Dendritic cell treated with granulocyte-macrophage colony-stimulating factor and Interleukin-4, amounts not matched to agents 40 ng/mL and 50 ng/mL, for 4 days (primary cell): ENCODE data around the gene PRF1.
"Not testable (repeated sequence)": the region's sequence is repeated elsewhere in the genome, so short reads cannot be mapped to it uniquely, and the experiment has no call there.

ENCODE experiments used
- H3K27ac Mint-ChIP-seq: one replicate; pipeline ENCODE4 v1.8.0; 2022; ENCODE audit warnings: mild to moderate bottlenecking, mixed read lengths
- H3K27me3 Mint-ChIP-seq: one replicate; pipeline ENCODE4 v1.8.0; 2022; ENCODE audit warnings: mild to moderate bottlenecking, mixed read lengths
- H3K36me3 Mint-ChIP-seq: one replicate; pipeline ENCODE4 v1.8.0; 2022; ENCODE audit warnings: low read depth, mixed read lengths
- H3K4me1 Mint-ChIP-seq: one replicate; pipeline ENCODE4 v1.8.0; 2022; ENCODE audit warnings: low read depth, mixed read lengths
- H3K4me3 Mint-ChIP-seq: one replicate; pipeline ENCODE4 v1.8.0; 2022; ENCODE audit warnings: mild to moderate bottlenecking, moderate library complexity, mixed read lengths
- H3K9me3 Mint-ChIP-seq: one replicate; pipeline ENCODE4 v1.8.0; 2022; ENCODE audit warnings: mixed read lengths
- intact Hi-C: fragments of 100-400 bp; cut with micrococcal nuclease; formaldehyde crosslinking; loops from one replicate; pipeline ENCODE4 v1.15.0; 2022

Gene PRF1

DNA sequence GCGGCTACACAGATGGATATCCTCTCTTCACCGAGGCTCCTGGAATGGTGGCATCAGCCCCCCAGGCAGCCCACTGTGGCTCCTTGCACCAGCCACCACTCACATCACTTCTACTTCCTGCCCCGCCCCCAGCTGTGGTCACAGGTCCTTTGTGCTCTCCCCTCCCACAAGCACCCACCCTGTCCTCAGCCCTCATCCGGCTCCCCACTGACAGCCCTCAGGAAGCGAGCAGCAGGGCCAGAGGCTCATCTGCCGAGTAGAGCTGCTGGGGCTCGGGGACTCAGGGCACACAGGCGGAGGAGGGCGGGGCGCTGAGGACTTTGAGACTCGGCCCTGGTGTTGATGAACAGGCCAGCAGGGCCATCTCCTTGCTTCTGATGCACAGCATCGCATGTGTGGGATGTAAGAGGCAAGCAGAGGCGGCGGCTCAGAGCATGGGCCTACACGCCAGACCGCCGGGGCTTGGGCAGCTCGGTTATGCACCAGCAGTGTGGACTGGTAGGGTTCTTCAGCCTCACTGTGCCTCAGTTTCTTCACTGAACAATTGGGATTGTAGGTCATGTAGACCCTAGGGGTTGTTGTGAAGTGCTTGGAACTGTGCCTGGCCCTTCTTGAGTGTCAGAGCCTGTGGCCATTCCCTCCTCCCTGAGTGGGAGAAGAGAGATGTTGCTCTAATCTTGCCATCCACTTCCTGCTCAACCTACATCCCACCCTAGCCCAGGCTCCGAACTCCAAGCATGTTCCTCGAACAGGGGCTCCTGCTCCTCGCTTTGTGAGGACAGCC, at the start of gene PRF1:
PRF1 (minus strand) TSS at position 77 of the 784 bp plus-strand sequence. CDS start 1,839 bp downstream, outside the sequence.
- no peaks in the 10 kb centered on the region for H3K9me3 Mint-ChIP-seq
- intact Hi-C loops = no loop called here
- H3K27me3 Mint-ChIP-seq = peaks cover 3% of the 10 kb centered on the region
- no peak within 1 kb of the TSS for H3K27ac Mint-ChIP-seq
- peaks cover 18% of the 10 kb centered on the region for H3K4me1 Mint-ChIP-seq
- H3K36me3 Mint-ChIP-seq = no peaks in the 10 kb centered on the region
- no peak within 1 kb of the TSS for H3K4me3 Mint-ChIP-seq

DNA sequence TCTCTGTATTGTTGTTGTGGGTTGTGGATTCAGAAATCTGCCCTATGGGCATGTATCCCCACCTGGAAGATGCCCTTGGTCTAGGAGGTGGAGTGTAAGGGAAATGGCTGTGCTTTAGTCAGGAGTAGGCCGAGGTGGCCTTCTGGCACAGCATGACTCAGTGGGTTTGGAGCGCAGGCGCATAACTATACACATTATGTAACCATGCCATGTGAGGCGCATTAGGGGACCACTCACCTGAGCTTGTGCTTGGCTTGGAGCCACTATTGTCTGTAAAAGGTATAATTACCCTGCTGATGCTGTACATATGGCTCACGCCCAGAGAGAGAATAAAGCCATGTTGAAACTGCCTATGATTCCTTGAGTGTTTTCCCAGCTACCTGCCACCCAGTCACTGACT, 49.1 kb upstream of the PRF1 start:
- Mint-ChIP-seq H3K27me3 (peaks cover 7% of the 10 kb centered on the region), H3K36me3 (no peaks in the 10 kb centered on the region), H3K4me3 (no peak overlapping the region), H3K9me3 (peaks cover 20% of the 10 kb centered on the region), H3K4me1 (peaks cover 29% of the 10 kb centered on the region), H3K27ac (no peak overlapping the region)
- intact Hi-C loops = no loop called here

DNA sequence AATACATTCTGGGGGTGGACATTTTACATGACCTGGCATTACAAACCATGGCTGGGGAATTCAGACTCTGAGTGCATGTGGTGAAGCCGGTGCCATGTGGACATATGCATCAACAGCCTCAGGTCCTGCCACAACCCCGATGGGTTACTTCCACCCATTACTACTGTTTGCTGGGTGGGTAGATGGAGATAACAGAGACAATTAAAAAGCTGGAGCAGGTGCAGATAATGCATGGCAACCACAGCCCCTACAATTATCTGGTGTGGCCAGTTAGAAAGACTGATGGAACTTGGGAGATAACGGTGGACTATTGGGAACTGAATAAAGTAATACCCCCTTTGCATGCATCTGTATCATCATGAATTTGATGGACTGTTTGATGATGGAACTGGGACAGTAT, 48.2 kb upstream of the PRF1 start:
- intact Hi-C loops = no loop called here
- H3K4me3 Mint-ChIP-seq = no peak overlapping the region
- peaks cover 19% of the 10 kb centered on the region for H3K4me1 Mint-ChIP-seq
- peaks cover 20% of the 10 kb centered on the region for H3K9me3 Mint-ChIP-seq
- H3K27me3 Mint-ChIP-seq = peaks cover 11% of the 10 kb centered on the region
- H3K27ac Mint-ChIP-seq = no peak overlapping the region
- no peaks in the 10 kb centered on the region for H3K36me3 Mint-ChIP-seq

- intact Hi-C loops = no loop called here
- Mint-ChIP-seq H3K4me1 (peaks cover 14% of the 10 kb centered on the region), H3K27ac (no peak overlapping the region), H3K9me3 (peaks cover 20% of the 10 kb centered on the region), H3K4me3 (no peak overlapping the region), H3K27me3 (peaks cover 12% of the 10 kb centered on the region), H3K36me3 (no peaks in the 10 kb centered on the region)
Observed at GRCh38 chr10:70650104-70650503, 47.6 kb upstream of the PRF1 start.

DNA sequence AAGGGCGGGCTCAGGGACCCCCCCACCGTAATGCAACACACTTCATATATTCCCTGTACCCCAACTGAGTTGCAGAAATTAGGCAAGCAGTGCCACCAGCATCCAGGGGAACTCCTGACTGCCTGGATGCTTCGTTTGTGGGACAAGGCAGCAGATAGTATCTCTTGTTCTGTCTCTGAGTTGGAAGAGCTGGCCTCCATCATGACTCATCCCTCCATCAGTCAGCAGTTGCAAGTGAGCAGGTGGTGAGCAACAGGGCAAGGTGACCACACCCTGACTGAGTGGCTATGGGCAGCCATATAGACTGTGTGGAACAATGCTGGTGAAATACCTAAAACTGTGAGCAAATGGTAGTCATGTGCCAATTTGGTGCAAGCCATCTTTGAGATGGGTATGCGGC, 47.0 kb upstream of the PRF1 start:
- Mint-ChIP-seq H3K9me3 (peaks cover 20% of the 10 kb centered on the region), H3K36me3 (no peaks in the 10 kb centered on the region), H3K4me3 (no peak overlapping the region), H3K4me1 (peaks cover 14% of the 10 kb centered on the region), H3K27ac (no peak overlapping the region), H3K27me3 (peaks cover 16% of the 10 kb centered on the region)
- intact Hi-C loops = no loop called here

- Mint-ChIP-seq H3K27ac (no peak overlapping the region), H3K27me3 (peaks cover 18% of the 10 kb centered on the region), H3K9me3 (peaks cover 20% of the 10 kb centered on the region), H3K36me3 (no peaks in the 10 kb centered on the region), H3K4me3 (no peak overlapping the region), H3K4me1 (peaks cover 15% of the 10 kb centered on the region)
- intact Hi-C loops = no loop called here
Observed at GRCh38 chr10:70648427-70648826, 45.9 kb upstream of the PRF1 start.

DNA sequence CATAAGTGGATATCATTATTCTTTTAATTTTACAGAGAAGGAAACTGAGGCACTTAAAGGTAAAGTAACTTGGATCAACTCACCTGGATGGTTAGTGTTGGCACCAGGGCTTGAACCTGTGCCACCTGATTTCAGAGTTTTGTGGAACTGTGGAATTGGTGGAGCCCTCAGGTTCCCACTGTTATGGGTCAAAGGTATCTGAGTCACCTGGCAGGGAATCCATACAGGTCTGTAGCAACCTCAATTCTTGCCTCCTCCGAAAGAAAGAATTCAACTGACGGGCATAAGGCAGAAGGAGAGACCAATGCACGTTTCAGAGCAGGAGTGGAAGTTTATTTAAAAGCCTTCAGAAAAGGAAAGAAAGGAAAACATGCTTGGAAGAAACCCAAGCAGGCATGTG, 44.5 kb upstream of the PRF1 start:
- Mint-ChIP-seq H3K4me3 (no peak overlapping the region), H3K27me3 (peaks cover 26% of the 10 kb centered on the region), H3K27ac (no peak overlapping the region), H3K9me3 (peaks cover 20% of the 10 kb centered on the region), H3K4me1 (peaks cover 12% of the 10 kb centered on the region), H3K36me3 (no peaks in the 10 kb centered on the region)
- intact Hi-C loops = no loop called here

- H3K4me3 Mint-ChIP-seq, intact Hi-C loops, H3K27ac Mint-ChIP-seq, H3K36me3 Mint-ChIP-seq: not testable (repeated sequence)
- peaks cover 32% of the 10 kb centered on the region for H3K27me3 Mint-ChIP-seq
- peaks cover 11% of the 10 kb centered on the region for H3K9me3 Mint-ChIP-seq
- peaks cover 33% of the 10 kb centered on the region for H3K4me1 Mint-ChIP-seq
Observed at GRCh38 chr10:70644959-70645358, 42.4 kb upstream of the PRF1 start.

- H3K36me3 Mint-ChIP-seq, H3K4me3 Mint-ChIP-seq, intact Hi-C loops, H3K9me3 Mint-ChIP-seq, H3K27ac Mint-ChIP-seq: not testable (repeated sequence)
- peaks cover 32% of the 10 kb centered on the region for H3K27me3 Mint-ChIP-seq
- peaks cover 36% of the 10 kb centered on the region for H3K4me1 Mint-ChIP-seq
Observed at GRCh38 chr10:70643272-70643671, 40.7 kb upstream of the PRF1 start.

- H3K27me3 Mint-ChIP-seq = peaks cover 20% of the 10 kb centered on the region
- H3K4me1 Mint-ChIP-seq = peaks cover 36% of the 10 kb centered on the region
- H3K4me3 Mint-ChIP-seq, H3K9me3 Mint-ChIP-seq, intact Hi-C loops, H3K27ac Mint-ChIP-seq, H3K36me3 Mint-ChIP-seq: not testable (repeated sequence)
Observed at GRCh38 chr10:70639640-70640383, 37.3 kb upstream of the PRF1 start.

GRCh38 chr10:70634515-70634914, 32.0 kb upstream of the PRF1 start:
- intact Hi-C loops, H3K36me3 Mint-ChIP-seq, H3K4me3 Mint-ChIP-seq, H3K4me1 Mint-ChIP-seq, H3K27ac Mint-ChIP-seq: not testable (repeated sequence)
- Mint-ChIP-seq H3K27me3 (peaks cover 27% of the 10 kb centered on the region), H3K9me3 (peaks cover 10% of the 10 kb centered on the region)

DNA sequence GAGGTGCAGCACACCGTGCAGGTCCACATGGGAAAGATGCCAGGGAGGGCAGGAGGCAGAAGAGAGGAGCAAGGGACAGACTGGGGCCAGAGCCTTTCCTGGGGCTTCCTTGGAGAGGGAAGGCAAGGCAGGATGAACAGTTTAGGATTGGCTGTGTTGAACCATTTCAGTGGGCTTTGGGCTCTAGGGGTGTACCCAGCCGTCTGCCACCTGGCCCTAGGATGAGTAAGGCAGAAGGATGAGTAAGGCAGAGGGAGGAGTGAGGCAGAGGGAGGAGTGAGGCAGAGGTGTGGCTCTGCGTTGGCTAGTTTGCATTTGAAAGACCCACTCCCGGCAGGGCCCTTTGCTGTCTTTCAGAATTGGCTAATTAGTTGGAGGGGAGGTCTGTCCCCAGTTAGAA, 31.5 kb upstream of the PRF1 start:
- H3K9me3 Mint-ChIP-seq = peaks cover 11% of the 10 kb centered on the region
- no peaks in the 10 kb centered on the region for H3K36me3 Mint-ChIP-seq
- H3K27ac Mint-ChIP-seq = no peak overlapping the region
- intact Hi-C loops = no loop called here
- no peaks in the 10 kb centered on the region for H3K4me1 Mint-ChIP-seq
- no peak overlapping the region for H3K4me3 Mint-ChIP-seq
- H3K27me3 Mint-ChIP-seq = peaks cover 26% of the 10 kb centered on the region

- Mint-ChIP-seq H3K9me3 (peaks cover 11% of the 10 kb centered on the region), H3K27me3 (peaks cover 28% of the 10 kb centered on the region)
- H3K27ac Mint-ChIP-seq, intact Hi-C loops, H3K4me1 Mint-ChIP-seq, H3K4me3 Mint-ChIP-seq, H3K36me3 Mint-ChIP-seq: not testable (repeated sequence)
Observed at GRCh38 chr10:70631735-70632134, 29.2 kb upstream of the PRF1 start.

DNA sequence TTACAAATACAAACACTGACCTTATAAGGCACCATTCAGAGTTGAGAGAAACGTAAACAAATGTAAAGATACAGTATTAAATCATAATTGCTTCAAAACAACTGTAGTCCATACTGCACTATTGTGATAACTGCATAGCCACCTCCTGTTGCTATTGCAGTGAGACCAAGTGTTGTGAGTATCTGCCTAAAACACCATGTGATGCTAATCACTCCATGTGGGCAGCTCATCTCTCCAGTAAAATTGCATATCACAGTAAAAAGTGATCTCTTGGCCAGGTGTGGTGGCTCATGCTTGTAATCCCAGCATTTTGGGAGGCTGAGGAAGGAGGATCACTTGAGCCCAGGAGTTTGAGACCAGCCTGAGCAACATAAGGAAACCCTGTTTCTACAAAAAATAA, 26.8 kb upstream of the PRF1 start:
- peaks cover 34% of the 10 kb centered on the region for H3K27me3 Mint-ChIP-seq
- H3K4me1 Mint-ChIP-seq = peaks cover 6% of the 10 kb centered on the region
- H3K4me3 Mint-ChIP-seq = no peak overlapping the region
- H3K36me3 Mint-ChIP-seq = no peaks in the 10 kb centered on the region
- intact Hi-C loops = no loop called here
- H3K27ac Mint-ChIP-seq = no peak overlapping the region
- H3K9me3 Mint-ChIP-seq = peaks cover 11% of the 10 kb centered on the region
